Astrocyte of the spinal cord (primary cell): ENCODE results near the gene CORO6.

Experiments
- DNase-seq: peaks from one replicate; pipeline ENCODE4 v3.0.0; 2011; ENCODE audit warnings: low read depth, low spot score
- H3K4me3 ChIP-seq: 2 replicates; pipeline ENCODE4 v1.5.1; 2011; ENCODE audit warnings: low read depth, mild to moderate bottlenecking, low read length, moderate library complexity
- in situ Hi-C: cut with HindIII; loops from 2 replicates; pipeline ENCODE4 v1.10.0; 2017; ENCODE audit warnings: low sequenced_read_pairs
- TF ChIP-seq, protein P1 (sequence below): IDR thresholded peaks from 2 replicates; pipeline ENCODE4 v1.5.1; 2012; ENCODE audit warnings: low read depth, mild to moderate bottlenecking, low read length, inconsistent platforms

Gene CORO6

DNA sequence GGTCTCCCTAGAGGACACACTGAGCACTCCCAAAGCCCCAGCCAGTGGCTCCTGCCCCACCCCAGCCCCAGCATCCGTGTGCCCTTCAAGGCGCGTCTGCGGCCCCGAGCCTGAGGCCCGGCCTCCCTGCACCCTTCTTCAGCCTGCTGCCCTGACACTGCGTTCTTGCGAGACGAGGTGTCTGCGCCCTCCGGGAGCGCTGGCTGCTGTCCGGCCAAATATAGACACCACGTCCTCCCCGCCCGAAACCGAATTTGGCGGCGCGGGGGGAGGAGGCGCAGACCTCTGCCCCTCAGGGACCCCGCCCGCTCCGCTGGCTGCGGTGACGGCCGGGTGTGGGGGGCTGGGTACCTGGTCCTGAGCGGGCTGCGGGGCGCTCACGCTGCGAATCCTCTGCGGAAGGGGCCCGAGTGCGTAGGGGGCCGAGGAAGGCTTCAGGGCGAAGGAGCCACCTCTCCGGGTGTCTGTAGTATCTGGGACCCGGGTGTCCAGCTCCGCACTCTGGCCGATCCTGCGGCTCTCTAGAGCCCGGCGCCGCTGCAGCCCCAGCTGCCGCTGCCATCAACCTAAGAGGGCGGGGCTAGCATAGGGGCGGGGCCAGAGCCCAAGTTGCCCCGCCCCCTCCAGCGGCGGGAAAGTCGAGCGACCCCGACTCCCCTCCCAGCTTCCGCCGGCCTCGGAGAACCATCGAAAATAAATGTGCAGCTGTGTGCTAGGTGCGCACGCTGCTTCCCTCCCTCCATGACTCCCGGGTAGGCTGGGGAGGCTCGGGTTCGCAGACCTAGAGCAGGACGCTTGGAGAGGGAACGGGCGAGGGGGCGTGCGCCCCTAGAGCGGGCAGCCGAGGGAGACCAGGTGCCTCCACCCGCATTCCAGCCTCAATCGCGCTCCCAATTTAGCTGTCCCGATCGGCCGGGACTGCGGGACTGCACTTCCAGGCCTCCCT, at the start of gene CORO6:
CORO6 (minus strand) TSS at position 576 of the 946 bp plus-strand sequence. CDS start 1,491 bp downstream, outside the sequence.
- H3K4me3 ChIP-seq: peak within 1 kb of the TSS; percentile 59
- TF ChIP-seq, protein P1, sequence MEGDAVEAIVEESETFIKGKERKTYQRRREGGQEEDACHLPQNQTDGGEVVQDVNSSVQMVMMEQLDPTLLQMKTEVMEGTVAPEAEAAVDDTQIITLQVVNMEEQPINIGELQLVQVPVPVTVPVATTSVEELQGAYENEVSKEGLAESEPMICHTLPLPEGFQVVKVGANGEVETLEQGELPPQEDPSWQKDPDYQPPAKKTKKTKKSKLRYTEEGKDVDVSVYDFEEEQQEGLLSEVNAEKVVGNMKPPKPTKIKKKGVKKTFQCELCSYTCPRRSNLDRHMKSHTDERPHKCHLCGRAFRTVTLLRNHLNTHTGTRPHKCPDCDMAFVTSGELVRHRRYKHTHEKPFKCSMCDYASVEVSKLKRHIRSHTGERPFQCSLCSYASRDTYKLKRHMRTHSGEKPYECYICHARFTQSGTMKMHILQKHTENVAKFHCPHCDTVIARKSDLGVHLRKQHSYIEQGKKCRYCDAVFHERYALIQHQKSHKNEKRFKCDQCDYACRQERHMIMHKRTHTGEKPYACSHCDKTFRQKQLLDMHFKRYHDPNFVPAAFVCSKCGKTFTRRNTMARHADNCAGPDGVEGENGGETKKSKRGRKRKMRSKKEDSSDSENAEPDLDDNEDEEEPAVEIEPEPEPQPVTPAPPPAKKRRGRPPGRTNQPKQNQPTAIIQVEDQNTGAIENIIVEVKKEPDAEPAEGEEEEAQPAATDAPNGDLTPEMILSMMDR: no peak
- in situ Hi-C loops: no loop called here
- DNase-seq: peak; percentile 32

DNA sequence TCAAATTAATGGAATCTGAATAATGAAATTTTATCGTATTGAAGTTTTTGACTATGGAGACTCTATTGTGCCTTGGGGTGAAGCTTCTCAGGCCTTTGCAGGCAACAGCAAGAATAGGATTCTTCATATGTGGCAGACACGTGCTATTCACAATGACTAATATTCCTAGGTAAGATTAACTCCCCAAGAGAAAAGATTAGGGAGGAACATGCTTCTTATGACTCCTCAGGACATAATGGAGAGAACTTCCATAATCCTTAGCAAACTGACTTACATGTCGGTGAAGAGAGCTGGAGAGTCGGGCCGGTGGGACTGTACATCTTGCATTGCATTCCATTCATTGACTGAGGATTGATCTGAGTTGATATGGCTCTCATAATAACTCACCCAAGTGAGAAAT, 48.9 kb upstream of the CORO6 start:
- in situ Hi-C loops: no loop called here
- DNase-seq: no peak
- TF ChIP-seq, protein P1: no peak
- no peak overlapping the region for H3K4me3 ChIP-seq

DNA sequence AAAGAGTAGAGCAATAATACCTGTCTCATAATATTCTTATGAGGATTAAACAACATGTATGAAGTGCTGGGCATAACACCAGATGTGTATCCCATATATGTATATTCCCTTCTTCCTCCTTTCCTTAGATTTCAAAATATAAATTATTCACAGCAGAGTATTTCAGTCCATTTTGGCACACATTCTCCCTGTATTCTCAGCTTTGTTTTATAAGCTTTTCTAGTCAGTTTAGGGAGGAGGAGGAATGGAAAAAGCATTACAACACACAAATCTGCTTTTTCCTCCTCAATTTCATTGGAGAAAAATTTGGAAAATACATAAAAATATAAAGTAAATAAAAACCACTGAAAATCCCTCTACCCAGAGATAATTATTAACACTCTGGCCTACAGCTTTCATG, 46.6 kb upstream of the CORO6 start:
- in situ Hi-C loops: no loop called here

DNA sequence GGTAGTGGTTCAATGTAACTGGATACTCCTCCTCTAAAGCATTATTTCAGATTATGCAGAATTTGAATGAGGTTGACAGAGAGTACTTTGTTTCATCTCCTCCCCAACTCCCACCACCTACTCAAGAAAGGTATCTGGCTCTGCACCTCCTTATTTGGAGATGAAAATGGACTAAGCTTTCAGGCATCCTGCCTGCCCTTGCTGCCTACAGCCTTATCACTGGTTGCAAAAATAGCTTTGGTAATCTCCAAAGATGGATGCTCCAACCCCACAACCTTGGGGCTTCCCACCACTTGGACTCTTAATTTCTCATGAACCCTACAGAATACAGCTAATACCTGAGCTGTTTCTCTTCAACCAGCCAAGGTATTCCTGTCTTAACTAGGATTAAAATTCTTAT, 45.3 kb upstream of the CORO6 start:
- no peak overlapping the region for H3K4me3 ChIP-seq
- DNase-seq: no peak
- TF ChIP-seq, protein P1: no peak
- in situ Hi-C loops: no loop called here

More for the DNA sequence above, 46.6 kb upstream of the CORO6 start:
- TF ChIP-seq, protein P1: no peak
- no peak for DNase-seq
- no peak overlapping the region for H3K4me3 ChIP-seq

DNA sequence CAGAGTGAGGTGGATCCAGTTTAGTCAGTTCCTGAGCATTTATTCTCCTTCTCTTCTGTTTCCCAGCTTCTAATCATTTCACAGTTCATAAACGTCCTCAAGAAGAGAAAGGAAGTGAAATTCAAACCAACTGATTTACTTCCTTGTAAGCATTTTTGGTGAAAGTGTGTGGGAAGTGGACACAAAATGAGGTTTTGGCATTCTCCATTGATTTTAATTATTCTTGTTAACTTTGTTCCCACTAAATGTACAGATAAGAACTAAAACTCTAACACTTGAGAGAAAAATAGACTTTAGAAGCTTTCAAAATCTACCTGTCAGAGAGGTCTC, 42.7 kb upstream of the CORO6 start:
- no peak overlapping the region for H3K4me3 ChIP-seq
- TF ChIP-seq, protein P1: no peak
- in situ Hi-C loops: no loop called here
- DNase-seq: no peak

DNA sequence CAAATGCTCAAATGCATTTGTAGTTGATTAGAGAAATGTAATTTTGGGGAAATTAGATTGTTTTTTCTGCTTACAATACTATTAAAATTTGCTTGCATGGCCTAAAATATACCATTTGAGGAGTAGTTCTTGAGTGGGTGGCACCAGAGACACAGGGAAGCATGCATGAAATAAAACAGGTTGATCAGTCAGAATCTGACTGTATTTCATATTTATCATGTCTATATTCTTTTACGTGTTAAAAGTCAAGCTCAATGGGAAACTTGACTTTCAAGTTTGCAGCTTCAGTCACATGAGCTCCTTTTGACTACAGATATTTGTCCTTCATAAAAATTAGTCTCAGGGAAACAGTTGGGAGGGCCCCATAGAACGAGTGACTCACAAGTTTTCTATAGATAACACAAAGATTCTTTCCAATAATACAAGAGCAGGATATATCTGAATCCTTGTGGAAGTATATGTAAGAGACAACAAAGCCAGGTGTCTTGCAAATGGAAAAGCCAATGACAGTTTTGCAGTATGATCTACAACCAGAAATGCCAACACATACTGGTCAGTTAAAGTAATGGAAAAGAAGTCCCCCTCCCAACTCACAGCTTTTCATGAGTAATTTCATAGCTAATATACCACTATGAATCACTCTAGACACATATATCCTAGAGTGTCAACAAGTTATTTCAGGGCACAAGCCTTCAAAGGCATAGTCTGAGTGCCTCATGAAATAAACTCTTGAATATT, 42.2 kb upstream of the CORO6 start:
- TF ChIP-seq, protein P1: no peak
- no peak overlapping the region for H3K4me3 ChIP-seq
- in situ Hi-C loops: no loop called here
- DNase-seq: peak; percentile 64
